ENCODE results near the gene BRD4.

DNA sequence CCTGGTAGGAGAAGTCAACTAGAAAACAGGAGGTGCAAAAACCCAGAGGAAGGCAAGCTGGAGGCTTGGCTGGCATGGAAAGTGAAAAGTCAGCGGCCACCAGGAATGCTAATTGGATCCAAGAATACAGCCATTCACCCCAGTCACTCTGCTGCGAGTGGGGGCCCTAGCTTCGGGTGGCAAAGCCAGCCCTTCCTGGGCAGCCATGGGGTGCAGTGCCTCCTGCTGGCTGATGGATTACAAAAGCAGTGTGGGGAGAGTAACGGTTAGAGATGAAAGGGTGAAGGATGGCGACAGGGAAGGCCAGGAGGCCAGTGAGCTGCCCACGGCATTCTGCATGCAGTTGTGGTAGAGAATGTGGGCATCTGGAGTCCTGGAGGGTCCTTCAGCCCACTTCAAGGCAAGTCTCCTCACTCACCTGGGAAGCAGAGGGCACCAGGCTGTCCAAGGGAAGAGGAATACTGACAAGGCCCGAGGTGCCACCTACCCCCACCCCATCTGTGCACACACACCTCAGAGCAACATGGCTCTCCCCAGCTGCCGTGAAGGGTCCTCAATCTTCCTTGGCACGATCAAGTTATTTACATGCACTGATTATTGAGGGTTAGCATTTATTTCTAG lies 79.8 kb downstream of the BRD4 start:
- TF ChIP-seq EZH2 (IDR thresholded peaks at IDR 0.05) (no peak), POLR2AphosphoS5 (IDR thresholded peaks at IDR 0.05; ENCODE audit: borderline replicate concordance, low read depth, low read length) (no peak)
